Panc1 (cell line): ENCODE data around the gene SSBP3.

ENCODE experiments used
- POLR2AphosphoS5 ChIP-seq: IDR thresholded peaks from 2 replicates; pipeline ENCODE4 v1.6.1; 2012; ENCODE audit warnings: mild to moderate bottlenecking, low read depth, low read length, moderate library complexity
- SIN3A ChIP-seq: IDR thresholded peaks from 2 replicates; pipeline ENCODE4 v1.6.1; 2012; ENCODE audit warnings: low read depth, mild to moderate bottlenecking, low read length, moderate library complexity, borderline replicate concordance; ENCODE audit not compliant: insufficient read depth
- TCF7L2 ChIP-seq: IDR thresholded peaks from 2 replicates; pipeline ENCODE4 v1.6.1; 2011; ENCODE audit warnings: mild to moderate bottlenecking, low read depth, low read length, inconsistent platforms
- TF ChIP-seq, protein P1 (sequence below): fragments of 450-650 bp; IDR thresholded peaks from 2 replicates; pipeline ENCODE4 v1.5.1; 2017; ENCODE audit warnings: mild to moderate bottlenecking
- TF ChIP-seq, protein P2 (sequence below), 2 experiments: IDR thresholded peaks; 2 replicates each; pipeline ENCODE4 v1.6.1; 2011 to 2012; ENCODE audit warnings: low read depth in 2 of 2, control low read depth in 1 of 2, low read length in 1 of 2, mild to moderate bottlenecking in 1 of 2, moderate library complexity in 1 of 2; ENCODE audit not compliant: insufficient read depth in 1 of 2

DNA sequence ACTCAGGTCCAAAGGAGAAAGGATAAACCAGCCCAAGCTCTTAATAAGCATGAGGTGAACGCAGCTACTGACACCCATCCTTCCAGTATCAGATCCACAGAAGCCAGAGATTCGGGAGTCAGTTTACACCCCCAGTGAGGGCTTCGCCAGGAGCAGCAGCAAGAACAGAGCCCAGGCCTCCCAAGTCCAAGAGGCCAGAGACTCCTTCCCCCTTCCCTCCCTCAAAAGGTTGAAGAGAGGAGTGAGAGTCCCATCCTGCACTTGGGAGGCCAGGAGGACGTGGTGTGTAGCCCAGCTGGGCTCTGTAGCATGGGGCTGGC, 133.5 kb downstream of the SSBP3 start:
- TF ChIP-seq SIN3A (no peak), POLR2AphosphoS5 (no peak), TCF7L2 (no peak)
- TF ChIP-seq, protein P1, sequence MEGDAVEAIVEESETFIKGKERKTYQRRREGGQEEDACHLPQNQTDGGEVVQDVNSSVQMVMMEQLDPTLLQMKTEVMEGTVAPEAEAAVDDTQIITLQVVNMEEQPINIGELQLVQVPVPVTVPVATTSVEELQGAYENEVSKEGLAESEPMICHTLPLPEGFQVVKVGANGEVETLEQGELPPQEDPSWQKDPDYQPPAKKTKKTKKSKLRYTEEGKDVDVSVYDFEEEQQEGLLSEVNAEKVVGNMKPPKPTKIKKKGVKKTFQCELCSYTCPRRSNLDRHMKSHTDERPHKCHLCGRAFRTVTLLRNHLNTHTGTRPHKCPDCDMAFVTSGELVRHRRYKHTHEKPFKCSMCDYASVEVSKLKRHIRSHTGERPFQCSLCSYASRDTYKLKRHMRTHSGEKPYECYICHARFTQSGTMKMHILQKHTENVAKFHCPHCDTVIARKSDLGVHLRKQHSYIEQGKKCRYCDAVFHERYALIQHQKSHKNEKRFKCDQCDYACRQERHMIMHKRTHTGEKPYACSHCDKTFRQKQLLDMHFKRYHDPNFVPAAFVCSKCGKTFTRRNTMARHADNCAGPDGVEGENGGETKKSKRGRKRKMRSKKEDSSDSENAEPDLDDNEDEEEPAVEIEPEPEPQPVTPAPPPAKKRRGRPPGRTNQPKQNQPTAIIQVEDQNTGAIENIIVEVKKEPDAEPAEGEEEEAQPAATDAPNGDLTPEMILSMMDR = no peak
- TF ChIP-seq, protein P2, sequence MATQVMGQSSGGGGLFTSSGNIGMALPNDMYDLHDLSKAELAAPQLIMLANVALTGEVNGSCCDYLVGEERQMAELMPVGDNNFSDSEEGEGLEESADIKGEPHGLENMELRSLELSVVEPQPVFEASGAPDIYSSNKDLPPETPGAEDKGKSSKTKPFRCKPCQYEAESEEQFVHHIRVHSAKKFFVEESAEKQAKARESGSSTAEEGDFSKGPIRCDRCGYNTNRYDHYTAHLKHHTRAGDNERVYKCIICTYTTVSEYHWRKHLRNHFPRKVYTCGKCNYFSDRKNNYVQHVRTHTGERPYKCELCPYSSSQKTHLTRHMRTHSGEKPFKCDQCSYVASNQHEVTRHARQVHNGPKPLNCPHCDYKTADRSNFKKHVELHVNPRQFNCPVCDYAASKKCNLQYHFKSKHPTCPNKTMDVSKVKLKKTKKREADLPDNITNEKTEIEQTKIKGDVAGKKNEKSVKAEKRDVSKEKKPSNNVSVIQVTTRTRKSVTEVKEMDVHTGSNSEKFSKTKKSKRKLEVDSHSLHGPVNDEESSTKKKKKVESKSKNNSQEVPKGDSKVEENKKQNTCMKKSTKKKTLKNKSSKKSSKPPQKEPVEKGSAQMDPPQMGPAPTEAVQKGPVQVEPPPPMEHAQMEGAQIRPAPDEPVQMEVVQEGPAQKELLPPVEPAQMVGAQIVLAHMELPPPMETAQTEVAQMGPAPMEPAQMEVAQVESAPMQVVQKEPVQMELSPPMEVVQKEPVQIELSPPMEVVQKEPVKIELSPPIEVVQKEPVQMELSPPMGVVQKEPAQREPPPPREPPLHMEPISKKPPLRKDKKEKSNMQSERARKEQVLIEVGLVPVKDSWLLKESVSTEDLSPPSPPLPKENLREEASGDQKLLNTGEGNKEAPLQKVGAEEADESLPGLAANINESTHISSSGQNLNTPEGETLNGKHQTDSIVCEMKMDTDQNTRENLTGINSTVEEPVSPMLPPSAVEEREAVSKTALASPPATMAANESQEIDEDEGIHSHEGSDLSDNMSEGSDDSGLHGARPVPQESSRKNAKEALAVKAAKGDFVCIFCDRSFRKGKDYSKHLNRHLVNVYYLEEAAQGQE (IDR thresholded peaks at IDR 0.05; ENCODE audit: insufficient read depth in 1 of 2, low read depth in 2 of 2, low read length in 1 of 2) = no peak
